HepG2 (cell line): ENCODE measurements around the gene DLG2. TPM values are rescaled to one million over a fixed set of nuclear protein-coding genes. Genes with fewer than 3 reads are reported as not detected.

Experiments
- ATAC-seq: fragments of 200-7000 bp; cut with Tn5 transposase; 3 replicates; pipeline ENCODE4 v1.9.1; 2020; ENCODE audit warnings: mild to moderate bottlenecking, moderate library complexity
- BruUV-seq: library from RNA; stranded (reverse); fragments of 400-500 nt; replicated peaks from 2 replicates; lab custom pipeline; 2021; lab: Mats Ljungman, UMichigan
- CTCF ChIA-PET: fragments of 300-600 bp; formaldehyde crosslinking; extraction: SDS; loops from one replicate; lab custom pipeline; 2021; ENCODE audit warnings: low total read pairs, inconsistent platforms, low intra/inter-chr PET ratio; lab: Yijun Ruan, JAX
- POLR2A ChIA-PET: fragments of 350-600 bp; sonication (Branson Sonifier 250); formaldehyde crosslinking; loops from one replicate; lab custom pipeline; 2020; ENCODE audit warnings: antibody characterized with exemption, inconsistent platforms; lab: Yijun Ruan, JAX
- DNase-seq: peaks from one replicate; pipeline ENCODE4 v3.0.0-alpha.2; 2015; ENCODE audit warnings: low spot score
- FAIRE-seq: peaks from 3 replicates; lab custom pipeline; 2011; peaks lifted over from hg19 to GRCh38; lab: Jason Lieb, UNC
- H2AFZ ChIP-seq: one replicate; pipeline ENCODE4 v1.6.1; 2011; ENCODE audit warnings: low read length, inconsistent platforms
- H3K27ac ChIP-seq: fragments of 300-600 bp; 3 replicates; pipeline ENCODE4 v1.8.0; 2011; ENCODE audit warnings: mixed run types, mild to moderate bottlenecking, mixed read lengths, low read length, inconsistent platforms; ENCODE audit not compliant: insufficient read depth; ENCODE audit errors: extremely low read length
- H3K27me3 ChIP-seq, 2 experiments: fragments of 200-600 bp in 1 of 2; 2 replicates in 1 of 2; 3 replicates in 1 of 2; pipeline versions ENCODE4 v1.6.0 to v1.8.0; 2011; ENCODE audit warnings: low read length in 2 of 2, mild to moderate bottlenecking in 2 of 2, moderate library complexity in 2 of 2, inconsistent platforms in 1 of 2; ENCODE audit not compliant: insufficient read depth in 2 of 2, control insufficient read depth in 1 of 2
- H3K36me3 ChIP-seq, 2 experiments: fragments of 200-600 bp in 1 of 2; replicated peaks in 1 of 2; 2 replicates in 1 of 2; 3 replicates in 1 of 2; pipeline versions ENCODE4 v1.5.1 to v1.8.0; 2011; ENCODE audit warnings: low read length in 2 of 2, inconsistent platforms in 1 of 2; ENCODE audit not compliant: insufficient read depth in 2 of 2, control insufficient read depth in 1 of 2
- H3K4me1 ChIP-seq: 2 replicates; pipeline ENCODE4 v1.5.1; 2012; ENCODE audit warnings: low read length, inconsistent platforms; ENCODE audit not compliant: insufficient read depth
- H3K4me2 ChIP-seq: 2 replicates; pipeline ENCODE4 v1.6.0; 2011; ENCODE audit warnings: low read depth, low read length, inconsistent platforms
- H3K4me3 ChIP-seq, 3 experiments: fragments of 200-600 bp in 1 of 3; sonication (generic), shearing (Covaris generic) in 1 of 3; replicated peaks in 1 of 3; 2 replicates each; pipeline ENCODE4 v1.5.1; 2011 to 2016; ENCODE audit warnings: low read length in 3 of 3, inconsistent platforms in 2 of 3, low read depth in 2 of 3, mild to moderate bottlenecking in 2 of 3, control low read depth in 1 of 3, mixed read lengths in 1 of 3; ENCODE audit not compliant: insufficient read depth in 1 of 3
- H3K79me2 ChIP-seq: one replicate; pipeline ENCODE4 v1.6.1; 2011; ENCODE audit warnings: low read length, inconsistent platforms; ENCODE audit not compliant: insufficient read depth
- H3K9ac ChIP-seq: 2 replicates; pipeline ENCODE4 v1.6.0; 2011; ENCODE audit warnings: mild to moderate bottlenecking, low read depth, low read length, inconsistent platforms; ENCODE audit not compliant: insufficient read depth
- H3K9me3 ChIP-seq: 2 replicates; pipeline ENCODE4 v1.5.1; 2012; ENCODE audit warnings: mild to moderate bottlenecking, low read length
- H4K20me1 ChIP-seq: 2 replicates; pipeline ENCODE4 v1.6.0; 2011; ENCODE audit warnings: inconsistent platforms, mild to moderate bottlenecking, low read length, moderate library complexity; ENCODE audit not compliant: insufficient read depth
- NCOA1 ChIP-seq: sonication (generic); formaldehyde crosslinking; IDR thresholded peaks from 2 replicates; pipeline ENCODE4 v1.9.0; 2021; ENCODE audit warnings: missing genetic modification reagents
- SMAD3 ChIP-seq: sonication (generic); formaldehyde crosslinking; IDR thresholded peaks from 2 replicates; pipeline ENCODE4 v1.4.0; 2020; ENCODE audit warnings: missing genetic modification reagents
- SOX5 ChIP-seq: IDR thresholded peaks from 2 replicates; pipeline ENCODE4 v1.6.1; 2016; ENCODE audit warnings: borderline replicate concordance
- ZMAT3 ChIP-seq: sonication (generic); formaldehyde crosslinking; conservative IDR thresholded peaks from 2 replicates; pipeline ENCODE4 v1.7.0; 2021; ENCODE audit warnings: missing genetic modification reagents
- ZNF432 ChIP-seq: sonication (generic); formaldehyde crosslinking; IDR thresholded peaks from 2 replicates; pipeline ENCODE4 v1.5.0; 2020; ENCODE audit warnings: missing genetic modification reagents, mild to moderate bottlenecking, borderline replicate concordance
- WGBS: methylation state at CpG from one replicate; pipeline ENCODE4 v1.1.6; 2017; ENCODE audit warnings: low lambda C conversion rate; 5-methylcytosine and 5-hydroxymethylcytosine counted together
- in situ Hi-C: cut with HindIII; loops from 2 replicates; pipeline ENCODE4 v1.10.0; 2017; ENCODE audit warnings: low pct_unique_long_range_greater_than_20kb; ENCODE audit not compliant: extremely low pct_ligation_motif_present
- intact Hi-C: fragments of 100-400 bp; cut with micrococcal nuclease; formaldehyde crosslinking; loops from one replicate; pipeline ENCODE4 v1.10.0; 2022; ENCODE audit not compliant: unreplicated experiment
- polyA plus RNA-seq, 8 experiments: library from polyadenylated mRNA; depleted of rRNA in 3 of 8; stranded (reverse) in 7 of 8; unstranded in 1 of 8; fragments of >200 nt; fragmentation: Illumina TruSeq in 4 of 8; extraction: Trizol in 4 of 8; gene quantifications; 2 replicates each; pipeline versions ENCODE4 v1.2.1 to v1.2.3, GENCODE V29; 2011 to 2016; ENCODE audit warnings: low read depth in 4 of 8, missing spikeins in 1 of 8, mixed read lengths in 1 of 8; ENCODE audit not compliant: insufficient read depth in 1 of 8
- total RNA-seq, 5 experiments: library from RNA; depleted of rRNA; stranded (reverse); fragments of >200 nt; fragmentation: Illumina TruSeq; extraction: Trizol; gene quantifications; 2 replicates each; pipeline ENCODE4 v1.2.3, GENCODE V29; 2016; ENCODE audit warnings: low read depth in 1 of 5
- TF ChIP-seq, protein P1 (sequence below): sonication (generic); formaldehyde crosslinking; IDR thresholded peaks from 2 replicates; pipeline ENCODE4 v1.9.0; 2021; ENCODE audit warnings: missing genetic modification reagents, borderline replicate concordance
- TF ChIP-seq, protein P2 (sequence below): fragments of 450-650 bp; IDR thresholded peaks from 2 replicates; pipeline ENCODE4 v1.6.1; 2016

DLG2 gene
- total and polyA plus RNA-seq, 2 of the 13 experiments (the other 11 are each of a cell fraction or from before 2014, with no cell fraction given) = 0.46 to 1.0 TPM

DNA sequence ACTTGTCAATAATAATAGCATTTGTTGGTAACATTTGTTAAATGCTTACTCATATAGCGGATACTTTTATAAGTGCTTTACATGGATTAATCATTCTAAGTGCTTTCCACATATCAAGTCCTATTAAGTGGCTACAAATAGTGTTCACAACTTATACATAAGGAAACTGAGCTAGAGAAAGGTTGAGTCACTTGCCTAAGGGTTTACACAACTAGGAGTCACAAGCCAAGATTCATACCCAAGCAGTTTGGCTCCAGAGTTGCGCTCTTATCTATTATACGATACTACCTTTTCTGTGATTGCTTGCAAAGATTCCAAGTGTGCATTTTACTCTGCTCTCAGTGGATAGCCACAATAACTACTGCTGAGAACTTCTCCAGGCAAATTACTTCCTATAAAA is 2125.1 kb downstream of the DLG2 start (continued):
- TF ChIP-seq, protein P1, sequence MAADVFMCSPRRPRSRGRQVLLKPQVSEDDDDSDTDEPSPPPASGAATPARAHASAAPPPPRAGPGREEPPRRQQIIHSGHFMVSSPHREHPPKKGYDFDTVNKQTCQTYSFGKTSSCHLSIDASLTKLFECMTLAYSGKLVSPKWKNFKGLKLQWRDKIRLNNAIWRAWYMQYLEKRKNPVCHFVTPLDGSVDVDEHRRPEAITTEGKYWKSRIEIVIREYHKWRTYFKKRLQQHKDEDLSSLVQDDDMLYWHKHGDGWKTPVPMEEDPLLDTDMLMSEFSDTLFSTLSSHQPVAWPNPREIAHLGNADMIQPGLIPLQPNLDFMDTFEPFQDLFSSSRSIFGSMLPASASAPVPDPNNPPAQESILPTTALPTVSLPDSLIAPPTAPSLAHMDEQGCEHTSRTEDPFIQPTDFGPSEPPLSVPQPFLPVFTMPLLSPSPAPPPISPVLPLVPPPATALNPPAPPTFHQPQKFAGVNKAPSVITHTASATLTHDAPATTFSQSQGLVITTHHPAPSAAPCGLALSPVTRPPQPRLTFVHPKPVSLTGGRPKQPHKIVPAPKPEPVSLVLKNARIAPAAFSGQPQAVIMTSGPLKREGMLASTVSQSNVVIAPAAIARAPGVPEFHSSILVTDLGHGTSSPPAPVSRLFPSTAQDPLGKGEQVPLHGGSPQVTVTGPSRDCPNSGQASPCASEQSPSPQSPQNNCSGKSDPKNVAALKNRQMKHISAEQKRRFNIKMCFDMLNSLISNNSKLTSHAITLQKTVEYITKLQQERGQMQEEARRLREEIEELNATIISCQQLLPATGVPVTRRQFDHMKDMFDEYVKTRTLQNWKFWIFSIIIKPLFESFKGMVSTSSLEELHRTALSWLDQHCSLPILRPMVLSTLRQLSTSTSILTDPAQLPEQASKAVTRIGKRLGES (CRISPR knock-in tag) = no peak
- TF ChIP-seq SMAD3 (CRISPR knock-in tag) = no peak
- TF ChIP-seq, protein P2, sequence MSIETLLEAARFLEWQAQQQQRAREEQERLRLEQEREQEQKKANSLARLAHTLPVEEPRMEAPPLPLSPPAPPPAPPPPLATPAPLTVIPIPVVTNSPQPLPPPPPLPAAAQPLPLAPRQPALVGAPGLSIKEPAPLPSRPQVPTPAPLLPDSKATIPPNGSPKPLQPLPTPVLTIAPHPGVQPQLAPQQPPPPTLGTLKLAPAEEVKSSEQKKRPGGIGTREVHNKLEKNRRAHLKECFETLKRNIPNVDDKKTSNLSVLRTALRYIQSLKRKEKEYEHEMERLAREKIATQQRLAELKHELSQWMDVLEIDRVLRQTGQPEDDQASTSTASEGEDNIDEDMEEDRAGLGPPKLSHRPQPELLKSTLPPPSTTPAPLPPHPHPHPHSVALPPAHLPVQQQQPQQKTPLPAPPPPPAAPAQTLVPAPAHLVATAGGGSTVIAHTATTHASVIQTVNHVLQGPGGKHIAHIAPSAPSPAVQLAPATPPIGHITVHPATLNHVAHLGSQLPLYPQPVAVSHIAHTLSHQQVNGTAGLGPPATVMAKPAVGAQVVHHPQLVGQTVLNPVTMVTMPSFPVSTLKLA = no peak
- no peak for TF ChIP-seq NCOA1 (CRISPR knock-in tag)

DNA sequence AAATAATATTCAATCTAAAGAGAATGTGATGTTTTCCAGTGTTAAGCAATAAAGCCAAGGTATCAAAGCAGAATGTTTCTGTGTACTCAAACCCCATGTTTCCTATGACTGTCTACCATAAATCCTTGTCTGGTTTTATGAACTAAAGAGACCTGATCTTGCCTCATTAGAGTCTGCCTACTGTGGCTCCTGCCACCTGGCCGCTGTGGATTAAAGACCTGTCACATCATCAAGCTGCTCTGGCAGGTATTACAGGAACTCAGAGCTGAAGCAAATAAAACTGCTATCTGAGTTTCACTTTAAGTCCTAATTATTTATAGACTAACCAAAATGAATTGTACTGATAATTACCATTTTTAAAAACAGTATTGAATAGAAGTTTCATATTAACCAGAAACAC is 2133.2 kb downstream of the DLG2 start:
- Histone ChIP-seq H3K27ac (no peak overlapping the region), H3K4me3 (no peak overlapping the region), H3K9me3 (no peaks in the 10 kb centered on the region), H4K20me1 (no peaks in the 10 kb centered on the region)
- no peak for TF ChIP-seq SOX5 (CRISPR knock-in tag)
- no peak for TF ChIP-seq ZMAT3
- no peak for TF ChIP-seq ZNF432 (CRISPR knock-in tag)
- TF ChIP-seq, all 625 proteins: peak for 0
- no peaks in the 10 kb centered on the region for H3K79me2 ChIP-seq
- 0% methylated on average over 1 of the region's 1 CpG for WGBS
- no peak for FAIRE-seq
- POLR2A ChIA-PET = no interaction called here
- DNase-seq = no peak
- H3K4me2 ChIP-seq = no peak overlapping the region
- no peaks in the 10 kb centered on the region; the same call in 1 of the 2 replicates for H3K4me1 ChIP-seq
- H2AFZ ChIP-seq = no peak overlapping the region
- intact Hi-C loops (no loop called here), in situ Hi-C loops (no loop called here)
- no peaks in the 10 kb centered on the region for H3K36me3 ChIP-seq
- BruUV-seq = no TSS peak
- H3K27me3 ChIP-seq = no peaks in the 10 kb centered on the region; a peak in 1 of 5 replicates
- no peak for ATAC-seq
- no peak overlapping the region for H3K9ac ChIP-seq
- CTCF ChIA-PET = no interaction called here
